Spinal cord (tissue), 10 donors: ENCODE measurements around the gene NPIPB12. TPM values are rescaled to one million over a fixed set of nuclear protein-coding genes. Genes with fewer than 3 reads are reported as not detected.
"Not testable (repeated sequence)": the region's sequence is repeated elsewhere in the genome, so short reads cannot be mapped to it uniquely, and the experiment has no call there.

Experiments used
- DNase-seq, 6 donors: peaks; one replicate each; pipeline versions ENCODE4 v3.0.0 to v3.0.0-alpha.2; 2013 to 2015; ENCODE audit warnings: low spot score in 6 of 6, low read depth in 4 of 6
- H3K27ac ChIP-seq: one replicate; pipeline ENCODE4 v1.5.1; 2013; ENCODE audit warnings: low read depth, low read length, control low read depth
- H3K27me3 ChIP-seq: one replicate; pipeline ENCODE4 v1.6.1; 2013; ENCODE audit warnings: low read length; ENCODE audit not compliant: control insufficient read depth, insufficient read depth
- H3K36me3 ChIP-seq: one replicate; pipeline ENCODE4 v1.6.1; 2013; ENCODE audit warnings: low read length; ENCODE audit not compliant: control insufficient read depth, insufficient read depth
- H3K4me1 ChIP-seq: one replicate; pipeline ENCODE4 v1.6.1; 2013; ENCODE audit warnings: low read length; ENCODE audit not compliant: control insufficient read depth, insufficient read depth
- H3K4me3 ChIP-seq: one replicate; pipeline ENCODE4 v1.5.1; 2013; ENCODE audit warnings: low read depth, low read length, control low read depth
- H3K9me3 ChIP-seq: one replicate; pipeline ENCODE4 v1.6.1; 2013; ENCODE audit warnings: low read length; ENCODE audit not compliant: control insufficient read depth, insufficient read depth
- WGBS: methylation state at CpG from one replicate; pipeline ENCODE4 v1.1.5; 2013; ENCODE audit warnings: missing lambda C conversion rate; ENCODE audit not compliant: insufficient coverage; 5-methylcytosine and 5-hydroxymethylcytosine counted together
- long read RNA-seq, 4 donors: transcript quantifications; one replicate each; lab custom pipeline, GENCODE V29; 2026
- polyA plus RNA-seq, 2 donors: library from polyadenylated mRNA; unstranded; fragments of 120-200 nt; gene quantifications; one replicate each; pipeline ENCODE4 v1.2.1, GENCODE V29; 2013; ENCODE audit not compliant: insufficient read length in 2 of 2
- total RNA-seq, 2 donors: library from RNA; depleted of rRNA in 1 of 2; stranded (reverse); fragments of 120-200 nt in 1 of 2; fragments of >200 nt in 1 of 2; gene quantifications; one replicate each; pipeline versions ENCODE4 v1.2.3 to v1.2.4, GENCODE V29; 2013 to 2014
- donor health status: healthy.

The NPIPB12 gene
- total RNA-seq (10 to 100 TPM; 24.8 to 25.3 TPM), polyA plus RNA-seq (10 to 100 TPM; 31.2 to 96.4 TPM)
- long read RNA-seq, donor 1: 0 reads
- long read RNA-seq, donor 2: 0 reads
- long read RNA-seq, donor 3, partial matches to known transcripts: 0 of 1 reads
- long read RNA-seq, donor 3, other reads (novel, unspliced or antisense): 0 of 1 reads
- long read RNA-seq, donor 4: 0 reads

DNA sequence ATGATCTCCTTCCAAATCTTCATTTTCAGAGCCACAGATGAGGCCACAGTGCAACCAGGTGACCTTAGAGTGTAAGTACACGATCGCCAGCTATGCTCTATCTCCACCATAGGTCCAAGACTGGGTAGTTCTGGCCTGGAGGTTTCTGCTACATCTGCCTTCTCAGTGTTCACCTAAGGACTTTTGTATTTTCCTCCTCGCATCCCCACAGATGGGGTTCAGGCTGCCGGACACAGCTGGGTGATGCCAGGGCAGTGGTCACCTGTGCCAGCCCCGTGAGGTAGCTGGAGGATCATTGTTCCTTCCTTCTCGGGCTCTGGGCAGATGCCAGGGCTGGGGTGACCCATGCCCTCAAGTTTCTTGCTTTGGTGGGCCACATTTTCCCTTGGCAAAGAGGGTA, at the start of gene NPIPB12:
Gene NPIPB12, minus strand, starts transcription at position 101 of the 400 bp plus-strand sequence.
- H3K9me3 ChIP-seq, H3K4me1 ChIP-seq, H3K27me3 ChIP-seq, H3K4me3 ChIP-seq, H3K27ac ChIP-seq, DNase-seq, H3K36me3 ChIP-seq: not testable (repeated sequence)
- no CpG with 5 or more reads among the region's 6 CpGs for WGBS

DNA sequence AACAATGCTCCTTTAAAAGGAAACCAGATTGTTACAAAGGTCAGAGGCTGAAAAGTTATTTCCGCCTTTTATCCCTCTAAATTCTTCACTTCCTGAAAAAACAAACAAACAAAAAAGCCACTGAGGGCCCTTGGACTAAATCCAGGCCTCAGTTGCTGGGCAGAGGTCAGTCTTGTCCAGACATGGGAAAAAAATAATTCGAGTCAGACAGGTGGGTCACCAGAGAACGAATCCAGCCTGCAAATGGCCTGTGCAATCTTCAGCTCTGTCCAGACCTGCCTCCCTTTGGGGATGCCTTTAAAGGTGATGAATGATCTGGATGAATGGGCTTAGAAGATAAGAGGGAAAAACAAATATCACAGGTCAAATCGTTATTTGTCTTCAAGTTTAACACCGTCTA, 15.3 kb upstream of the NPIPB12 start:
- no CpG with 5 or more reads among the region's 5 CpGs for WGBS
- H3K27me3 ChIP-seq, H3K36me3 ChIP-seq, DNase-seq, H3K4me1 ChIP-seq, H3K9me3 ChIP-seq, H3K4me3 ChIP-seq, H3K27ac ChIP-seq: not testable (repeated sequence)

DNA sequence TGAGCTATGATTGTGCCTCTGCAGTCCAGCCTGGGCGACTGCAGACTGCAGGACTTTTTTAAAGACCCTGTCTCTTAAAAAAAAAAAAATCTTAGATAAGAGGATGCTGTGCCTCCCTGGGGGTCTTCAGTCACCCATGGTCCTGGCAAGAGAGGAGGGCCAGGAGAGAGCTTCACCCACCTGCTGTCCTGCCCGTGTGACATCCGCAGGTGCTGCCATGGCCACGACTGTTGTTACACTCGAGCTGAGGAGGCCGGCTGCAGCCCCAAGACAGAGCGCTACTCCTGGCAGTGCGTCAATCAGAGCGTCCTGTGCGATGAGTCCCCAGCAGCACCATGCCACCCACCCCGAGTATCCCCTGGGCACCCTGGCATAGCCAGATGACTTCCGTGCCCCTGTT, 23.9 kb downstream of the NPIPB12 start:
- DNase-seq, H3K9me3 ChIP-seq, H3K4me1 ChIP-seq, H3K36me3 ChIP-seq, H3K27ac ChIP-seq, H3K27me3 ChIP-seq, H3K4me3 ChIP-seq: not testable (repeated sequence)
- WGBS: no CpG with 5 or more reads among the region's 12 CpGs

DNA sequence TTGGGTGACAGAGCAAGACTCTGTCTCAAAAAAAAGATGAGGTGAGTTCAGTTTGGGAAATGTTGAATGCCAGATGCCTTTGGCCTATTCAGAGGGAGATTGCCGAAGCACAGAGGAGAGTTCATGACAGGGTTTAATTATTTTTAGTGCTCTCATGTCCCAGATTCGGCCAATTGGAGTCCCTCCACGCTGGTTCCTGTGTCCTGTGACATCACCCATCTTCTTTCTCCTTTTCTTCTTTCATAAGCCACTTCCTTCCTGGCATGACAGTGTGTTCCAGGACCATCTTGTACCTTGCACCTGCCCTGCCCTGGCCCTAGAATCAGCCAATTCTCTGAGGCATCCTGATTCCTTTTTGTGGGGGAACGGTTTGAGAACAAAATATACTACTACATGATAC, 34.1 kb downstream of the NPIPB12 start:
- H3K4me3 ChIP-seq, H3K36me3 ChIP-seq, H3K4me1 ChIP-seq, H3K27me3 ChIP-seq, H3K27ac ChIP-seq, H3K9me3 ChIP-seq, DNase-seq: not testable (repeated sequence)
- no CpG with 5 or more reads among the region's 4 CpGs for WGBS

DNA sequence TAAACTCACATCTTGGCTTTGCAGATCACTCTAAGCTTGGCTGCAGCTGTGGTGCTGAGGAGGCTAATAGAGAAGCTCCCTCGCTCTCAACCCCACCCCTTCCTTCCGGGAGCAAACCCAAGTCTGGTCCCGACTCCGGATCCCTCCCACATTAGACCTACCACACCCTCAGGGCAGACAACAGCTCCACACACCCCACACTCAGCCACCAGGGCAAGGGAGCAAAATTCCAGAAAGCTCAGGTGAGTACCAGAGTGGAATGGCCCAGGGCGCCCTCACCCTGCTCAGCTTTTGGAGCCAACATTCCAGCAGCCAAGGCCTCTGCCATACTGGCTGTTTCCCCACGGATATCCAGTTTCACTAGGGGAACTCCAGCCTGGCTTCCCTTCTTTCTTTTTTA, 36.5 kb downstream of the NPIPB12 start:
- H3K36me3 ChIP-seq, H3K9me3 ChIP-seq, H3K4me3 ChIP-seq, DNase-seq, H3K27me3 ChIP-seq, H3K4me1 ChIP-seq, H3K27ac ChIP-seq: not testable (repeated sequence)
- WGBS: no CpG with 5 or more reads among the region's 6 CpGs

DNA sequence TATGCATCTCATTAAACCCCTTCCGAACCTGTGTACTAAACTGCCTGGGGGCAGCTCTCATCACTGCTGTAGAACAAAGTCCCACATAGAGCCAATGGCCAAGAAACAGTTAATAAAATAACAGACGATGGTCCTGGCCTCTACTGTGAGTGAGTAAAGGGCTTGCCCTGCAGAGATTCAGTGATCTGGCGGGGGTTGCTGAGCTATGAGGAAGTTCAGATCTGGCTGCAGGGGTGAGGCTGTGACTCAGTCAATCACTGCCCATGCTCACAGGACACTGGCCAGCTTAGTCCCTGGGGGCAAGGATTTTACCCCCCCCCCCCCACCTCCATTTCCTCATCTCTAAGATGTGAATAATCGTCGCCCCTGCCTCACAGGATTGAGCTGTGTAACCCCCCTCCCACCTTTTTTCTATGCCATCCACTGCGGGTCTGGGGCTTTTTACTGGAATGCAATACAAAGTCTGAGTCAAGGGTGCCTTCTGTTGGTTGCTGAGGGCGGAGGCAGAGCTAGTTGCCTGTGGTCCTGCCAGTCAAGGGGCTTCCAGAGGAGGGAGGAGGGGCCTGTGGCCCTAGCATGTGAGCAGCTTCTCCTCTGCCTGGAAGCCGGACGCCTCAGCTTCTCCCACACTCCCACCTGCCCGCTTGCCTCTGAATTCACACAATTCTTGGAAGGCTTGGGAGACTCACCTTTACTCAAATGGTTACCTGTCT, 38.4 kb downstream of the NPIPB12 start:
- not testable (repeated sequence) for H3K4me3 ChIP-seq, DNase-seq, H3K9me3 ChIP-seq, H3K27ac ChIP-seq, H3K36me3 ChIP-seq, H3K27me3 ChIP-seq, H3K4me1 ChIP-seq
- WGBS: no CpG with 5 or more reads among the region's 10 CpGs

DNA sequence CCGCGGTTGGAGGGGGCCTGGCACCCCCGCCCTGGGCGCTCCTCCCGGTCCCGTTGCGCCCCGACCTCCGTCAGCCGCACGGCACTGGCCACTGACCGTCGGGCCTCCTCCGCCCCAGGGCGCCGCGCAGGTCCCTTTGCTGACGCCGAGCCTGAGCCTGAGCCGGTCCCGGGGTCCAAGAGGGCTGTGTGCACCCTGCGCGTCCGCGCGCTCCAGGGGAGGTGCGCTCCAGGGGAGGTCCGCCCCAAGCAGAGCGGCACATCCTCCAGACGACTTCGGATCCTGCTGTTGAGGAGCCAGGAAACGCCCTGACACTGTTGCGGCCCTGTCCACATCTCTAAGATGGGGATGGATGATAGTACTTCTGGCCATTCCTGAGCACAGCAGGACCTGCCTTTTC, 39.3 kb downstream of the NPIPB12 start:
- H3K9me3 ChIP-seq, H3K36me3 ChIP-seq, H3K27me3 ChIP-seq, H3K4me3 ChIP-seq, DNase-seq, H3K4me1 ChIP-seq, H3K27ac ChIP-seq: not testable (repeated sequence)
- WGBS: no CpG with 5 or more reads among the region's 33 CpGs

DNA sequence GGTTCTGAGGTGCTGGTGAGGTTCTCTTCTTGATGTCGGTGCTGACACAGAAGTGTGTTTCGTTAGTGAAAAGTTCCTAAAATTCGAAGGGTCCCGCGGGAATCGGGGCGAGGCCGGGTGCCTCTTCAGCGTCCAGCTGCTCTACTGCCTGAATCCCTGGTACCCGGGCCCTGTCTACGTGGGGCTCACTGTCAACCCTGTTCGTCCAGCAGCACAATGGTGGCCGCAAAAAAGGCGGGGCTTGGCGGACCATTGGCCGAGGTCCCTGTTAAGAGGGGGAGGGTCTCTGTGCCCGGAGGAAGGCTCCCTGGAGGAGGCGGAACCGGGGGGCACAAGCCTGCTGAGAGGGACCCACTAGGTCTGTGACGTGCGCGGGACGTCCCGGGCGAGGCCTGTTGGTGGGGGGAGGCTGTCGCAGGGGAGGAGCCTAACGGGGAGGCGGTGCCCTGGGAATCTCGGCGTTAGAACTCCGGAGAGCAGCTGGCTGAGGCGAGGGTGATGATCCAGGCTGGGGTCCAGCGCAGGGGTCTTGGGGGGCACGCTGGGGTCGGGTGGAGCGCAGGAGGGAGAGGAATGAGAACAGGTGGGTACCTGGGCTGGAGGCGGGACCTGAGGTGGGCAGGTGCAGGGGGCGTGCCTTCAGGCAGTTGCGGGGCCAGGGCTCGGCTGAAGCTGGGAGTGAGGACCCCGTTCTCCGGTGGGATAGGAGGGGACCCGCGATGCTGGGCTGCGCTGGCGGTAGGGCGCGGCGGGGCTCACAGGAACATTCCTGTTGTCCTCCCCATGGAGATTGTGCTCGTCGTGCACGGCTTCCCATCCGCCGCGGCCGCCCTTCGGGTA, 40.0 kb downstream of the NPIPB12 start:
- WGBS: no CpG with 5 or more reads among the region's 57 CpGs
- not testable (repeated sequence) for DNase-seq, H3K4me1 ChIP-seq, H3K27ac ChIP-seq, H3K27me3 ChIP-seq, H3K36me3 ChIP-seq, H3K9me3 ChIP-seq, H3K4me3 ChIP-seq

DNA sequence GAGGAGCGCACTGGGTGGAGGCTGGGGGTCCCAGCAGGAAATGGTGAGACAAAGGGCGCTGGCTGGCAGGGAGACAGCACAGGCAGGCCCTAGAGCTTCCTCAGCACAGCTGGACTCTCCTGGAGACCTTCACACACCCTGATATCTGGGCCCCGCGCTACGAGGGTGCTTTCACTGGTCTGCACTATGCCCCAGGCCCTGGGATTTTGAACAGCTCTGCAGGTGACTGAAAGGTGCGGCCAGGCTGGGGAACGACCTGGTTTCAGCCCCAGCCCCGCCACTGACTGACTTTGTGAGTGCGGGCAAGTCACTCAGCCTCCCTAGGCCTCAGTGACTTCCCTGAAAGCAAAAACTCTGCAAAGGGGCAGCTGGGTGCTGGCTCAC, 45.6 kb downstream of the NPIPB12 start:
- not testable (repeated sequence) for DNase-seq

More for the DNA sequence above, 45.6 kb downstream of the NPIPB12 start:
- not testable (repeated sequence) for H3K27ac ChIP-seq, H3K9me3 ChIP-seq, H3K4me3 ChIP-seq, H3K27me3 ChIP-seq, H3K36me3 ChIP-seq, H3K4me1 ChIP-seq
- WGBS: no CpG with 5 or more reads among the region's 9 CpGs
